HG03060 (cell line): ENCODE data around the gene SMPD3.

Experiments
- ATAC-seq: cut with Tn5 transposase; IDR thresholded peaks from one replicate; pipeline ENCODE4 v1.9.1; 2021; ENCODE audit warnings: low read depth, moderate number of reproducible peaks; ENCODE audit not compliant: unreplicated experiment

SMPD3 gene

GRCh38 chr16:68372806-68373205, 75.5 kb downstream of the SMPD3 start:
- no peak for ATAC-seq

DNA sequence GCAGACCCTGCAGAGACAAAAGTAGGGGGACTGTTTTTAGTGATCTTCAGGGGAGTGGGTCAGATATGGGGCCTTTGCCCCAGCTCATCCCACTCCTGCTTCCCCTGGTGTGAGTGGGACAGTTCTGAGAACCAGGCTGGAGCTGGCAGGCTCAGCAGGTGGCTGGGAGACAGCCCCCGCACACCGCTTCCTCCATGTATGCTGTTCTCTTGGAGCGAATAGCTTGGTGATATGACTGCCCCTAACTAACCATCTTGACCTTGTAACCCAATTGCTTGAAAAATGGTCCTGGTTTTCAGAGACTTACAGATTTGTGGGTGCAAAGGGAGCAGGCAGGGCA, 76.0 kb downstream of the SMPD3 start:
- ATAC-seq: no peak

GRCh38 chr16:68371706-68372380, 76.5 kb downstream of the SMPD3 start:
- ATAC-seq: no peak

- no peak for ATAC-seq
These were observed 77.0 kb downstream of the SMPD3 start for GRCh38 chr16:68371276-68371651.

GRCh38 chr16:68370581-68371275, 77.6 kb downstream of the SMPD3 start:
- ATAC-seq: no peak

- ATAC-seq: no peak
These were observed 78.4 kb downstream of the SMPD3 start for GRCh38 chr16:68369697-68370580.

GRCh38 chr16:68369168-68369567, 79.1 kb downstream of the SMPD3 start:
- no peak for ATAC-seq

DNA sequence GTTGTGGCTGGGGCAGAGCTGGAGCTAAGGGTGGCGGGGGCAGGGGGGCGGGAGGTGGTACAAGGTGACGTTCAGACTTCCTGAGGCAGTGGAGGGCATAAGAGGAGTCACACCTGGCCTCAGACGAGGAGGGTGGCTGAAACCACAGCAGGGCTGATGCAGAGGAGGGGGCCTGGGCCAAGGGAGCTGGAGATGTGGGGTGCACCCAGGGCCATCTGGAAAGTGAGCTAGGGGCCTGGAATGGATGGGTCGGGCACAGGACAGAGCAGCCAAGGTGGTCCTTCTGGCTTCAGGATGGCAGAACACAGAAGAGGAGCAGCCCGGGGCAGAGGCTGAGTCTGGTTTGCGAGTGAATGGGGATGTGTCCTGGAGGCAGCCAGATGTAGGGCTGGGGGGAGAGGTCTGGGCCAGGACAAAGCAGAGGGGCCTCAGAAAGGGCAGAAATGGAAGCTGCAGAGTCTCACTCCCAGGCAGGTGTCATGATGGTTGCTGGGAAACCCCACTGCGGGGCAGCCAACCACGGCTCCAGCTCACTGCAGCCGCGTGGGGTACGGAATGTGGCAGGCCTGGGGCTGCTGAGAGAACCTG, 79.9 kb downstream of the SMPD3 start:
- no peak for ATAC-seq

GRCh38 chr16:68367891-68368290, 80.4 kb downstream of the SMPD3 start:
- no peak for ATAC-seq

DNA sequence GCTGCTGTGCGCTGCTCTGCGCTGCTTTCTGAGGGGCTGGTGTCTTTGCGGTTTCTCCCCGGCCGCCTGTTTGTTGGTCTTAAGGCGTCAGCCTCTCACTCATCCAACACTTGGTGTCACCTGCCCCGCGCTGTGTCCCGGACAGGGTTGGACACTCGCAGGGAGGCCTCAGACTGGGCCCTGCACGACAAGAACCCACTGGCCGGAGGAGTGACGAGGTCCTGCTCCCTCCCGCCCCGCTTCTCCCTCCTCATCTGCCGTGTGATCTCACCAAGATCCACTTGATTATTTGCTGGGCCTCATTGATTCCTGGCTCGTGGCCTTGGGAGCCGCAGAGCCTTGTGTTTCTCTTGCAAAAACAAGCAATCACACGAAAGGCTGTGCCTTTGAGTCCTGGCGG, 80.9 kb downstream of the SMPD3 start:
- no peak for ATAC-seq

DNA sequence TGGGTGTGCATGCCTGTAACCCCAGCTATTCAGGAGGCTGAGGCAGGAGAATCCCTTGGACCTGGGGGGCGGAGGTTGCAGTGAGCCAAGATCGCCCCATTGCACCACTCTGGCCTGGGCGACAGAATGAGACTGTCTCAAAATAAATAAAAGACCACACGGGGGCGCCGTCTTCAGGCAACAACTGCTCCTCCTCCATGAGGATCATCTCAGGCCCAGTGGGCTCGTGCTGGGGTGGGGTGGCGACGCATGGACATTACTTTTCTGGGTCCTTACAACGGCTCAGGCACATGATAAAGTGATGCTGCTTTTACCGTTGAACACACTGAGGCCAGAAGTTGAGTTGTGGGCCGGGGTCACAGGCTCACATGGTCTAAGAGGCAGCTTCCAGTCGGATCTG, 81.3 kb downstream of the SMPD3 start:
- no peak for ATAC-seq

DNA sequence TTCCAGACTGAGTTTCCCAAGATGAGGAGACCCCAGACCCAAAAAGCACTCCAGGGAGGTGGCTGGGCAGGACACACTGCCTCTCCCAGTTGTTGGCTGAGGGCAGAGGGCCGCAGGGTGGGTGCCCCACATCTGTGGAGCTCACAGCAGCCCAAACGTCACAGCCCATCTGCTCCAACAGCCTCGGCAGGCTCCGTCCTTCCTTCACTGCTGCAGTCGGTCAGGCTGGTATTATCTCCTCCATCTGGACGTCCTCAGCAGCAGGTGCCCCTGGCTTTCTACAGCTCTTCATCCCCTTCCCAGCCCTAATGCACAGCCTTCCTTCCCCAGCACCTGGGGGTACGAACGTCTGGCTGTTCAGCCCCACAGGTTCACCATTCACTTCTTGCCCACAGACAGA, 82.2 kb downstream of the SMPD3 start:
- ATAC-seq: no peak

DNA sequence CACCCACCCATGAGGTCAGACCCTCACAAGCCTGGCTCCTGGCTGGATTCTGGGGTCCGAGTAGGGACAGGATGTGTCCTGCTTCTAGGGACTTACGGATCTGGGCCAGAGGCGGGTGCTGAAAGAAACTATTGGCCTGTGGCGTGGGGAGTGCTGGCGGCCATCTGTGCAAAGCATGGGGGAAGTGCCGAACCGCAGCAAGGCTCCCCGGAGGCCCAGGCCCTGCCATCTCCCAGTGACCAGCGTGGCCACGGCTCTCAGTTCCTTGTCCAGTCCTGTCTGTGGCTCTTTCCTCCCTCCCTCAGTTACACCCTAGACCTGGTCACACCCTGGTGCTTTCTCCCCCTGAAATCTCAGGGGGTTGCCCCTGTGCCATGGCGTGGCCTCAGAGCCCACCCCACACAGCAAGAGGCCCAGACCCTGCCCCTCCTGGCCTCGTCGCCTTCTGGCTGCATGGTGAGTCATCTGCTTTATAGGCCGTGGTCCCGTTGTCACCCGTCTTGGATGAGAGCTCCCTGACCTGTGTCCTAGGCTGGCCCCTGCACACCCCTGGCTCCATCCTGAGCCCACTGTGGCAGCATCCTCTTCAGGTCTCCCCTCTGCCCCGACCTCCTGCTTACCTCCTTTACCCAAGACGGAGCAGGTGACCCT, 83.0 kb downstream of the SMPD3 start:
- ATAC-seq: no peak

DNA sequence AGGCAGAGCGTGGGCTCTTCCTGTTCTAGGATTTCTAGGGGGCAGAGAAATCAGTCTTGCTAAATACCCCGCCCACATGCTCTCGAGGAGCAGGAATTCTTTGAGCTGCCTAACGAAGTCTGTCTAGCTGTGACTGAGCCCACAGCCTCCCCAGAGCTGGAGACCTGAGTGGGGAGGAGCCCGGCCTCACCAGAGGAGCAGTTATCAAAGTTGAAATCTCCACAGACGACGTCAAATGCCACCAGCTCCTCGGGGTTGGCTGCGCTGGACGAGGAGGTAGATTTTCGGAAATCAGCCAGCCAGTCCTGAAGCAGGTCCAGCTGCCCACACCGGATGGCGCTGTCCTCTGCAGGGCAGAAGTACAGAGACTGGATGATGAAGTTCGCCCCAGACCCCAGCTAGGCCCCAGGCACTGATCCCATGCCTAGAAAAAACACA, 83.7 kb downstream of the SMPD3 start:
- no peak for ATAC-seq

DNA sequence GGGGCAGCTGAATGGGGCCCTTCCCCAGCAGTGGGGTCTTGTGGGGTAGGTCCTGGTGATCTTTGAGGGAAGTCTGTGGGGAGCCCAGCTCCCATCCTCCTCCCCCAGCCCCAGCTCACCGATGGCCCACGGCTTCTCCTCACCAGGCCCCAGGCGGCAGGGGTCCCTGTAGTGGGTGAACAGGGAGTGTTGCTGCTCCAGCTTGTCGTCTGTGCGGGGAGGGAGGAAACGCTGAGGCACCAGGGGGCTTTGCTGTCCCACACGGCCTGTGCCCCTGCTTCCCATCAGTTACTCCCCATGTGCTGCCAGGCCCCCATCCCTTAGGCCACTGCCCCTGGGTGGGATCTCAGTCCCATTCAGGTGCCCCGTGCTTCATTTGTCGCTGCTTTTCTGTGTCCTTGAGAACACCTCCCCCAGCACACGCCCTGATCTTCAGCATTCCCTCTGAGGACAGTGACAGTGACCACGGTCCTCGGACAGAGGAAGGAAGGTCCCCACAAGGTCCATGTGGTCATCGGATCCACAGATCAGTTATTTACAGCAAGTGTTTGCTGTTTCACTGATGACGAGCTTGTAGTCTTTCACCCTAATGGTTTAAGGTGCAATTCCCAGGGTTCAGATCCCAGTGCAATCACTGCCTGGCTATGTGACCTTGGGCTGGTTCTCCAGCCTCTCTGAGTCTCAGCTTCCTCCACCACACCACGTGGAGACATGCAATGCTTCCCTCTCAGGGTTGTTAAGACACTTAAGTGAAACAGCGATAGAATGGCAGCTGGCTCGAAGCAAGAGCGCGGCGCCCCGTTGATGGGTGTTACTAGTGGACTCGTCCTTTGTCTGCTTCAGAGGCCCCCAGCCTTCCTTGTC, 84.4 kb downstream of the SMPD3 start:
- no peak for ATAC-seq

- ATAC-seq: no peak
These were observed 85.2 kb downstream of the SMPD3 start for GRCh38 chr16:68362947-68363657.

- ATAC-seq: no peak
These were observed 85.9 kb downstream of the SMPD3 start for GRCh38 chr16:68362262-68362913.

DNA sequence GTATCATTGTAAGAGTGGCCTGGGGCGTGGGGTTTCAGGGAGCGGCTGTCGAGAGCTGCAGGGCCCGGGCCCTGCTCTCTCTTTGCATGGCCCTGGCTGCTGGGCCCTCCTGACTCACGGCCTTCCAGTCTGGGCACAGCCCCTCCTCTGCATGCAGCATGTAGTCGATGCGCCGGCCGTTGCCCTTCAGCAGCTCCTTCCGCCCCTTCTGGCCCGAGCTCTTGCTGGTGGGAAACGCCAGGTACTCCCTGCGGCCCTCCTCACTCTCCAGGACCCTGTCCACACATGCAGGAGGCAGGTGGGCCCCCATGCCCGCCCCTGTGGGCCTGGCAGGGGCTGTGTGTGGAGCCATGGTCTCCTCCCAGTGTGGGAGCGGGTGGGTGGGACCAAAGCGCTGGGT, 86.8 kb downstream of the SMPD3 start:
- no peak for ATAC-seq

- no peak for ATAC-seq
These were observed 87.4 kb downstream of the SMPD3 start for GRCh38 chr16:68360956-68361355.
